ENCODE measurements around the gene MED13. TPM values are rescaled to one million over a fixed set of nuclear protein-coding genes. Genes with fewer than 3 reads are reported as not detected.
A peak's percentile ranks its signal among the peaks of the same experiment; 100 is the strongest.

Gene MED13
- total and polyA plus RNA-seq, 9 of the 15 experiments (the other 6 are each of a cell fraction or from before 2014, with no cell fraction given): 5.4 to 48.4 (median 28.2) TPM

DNA sequence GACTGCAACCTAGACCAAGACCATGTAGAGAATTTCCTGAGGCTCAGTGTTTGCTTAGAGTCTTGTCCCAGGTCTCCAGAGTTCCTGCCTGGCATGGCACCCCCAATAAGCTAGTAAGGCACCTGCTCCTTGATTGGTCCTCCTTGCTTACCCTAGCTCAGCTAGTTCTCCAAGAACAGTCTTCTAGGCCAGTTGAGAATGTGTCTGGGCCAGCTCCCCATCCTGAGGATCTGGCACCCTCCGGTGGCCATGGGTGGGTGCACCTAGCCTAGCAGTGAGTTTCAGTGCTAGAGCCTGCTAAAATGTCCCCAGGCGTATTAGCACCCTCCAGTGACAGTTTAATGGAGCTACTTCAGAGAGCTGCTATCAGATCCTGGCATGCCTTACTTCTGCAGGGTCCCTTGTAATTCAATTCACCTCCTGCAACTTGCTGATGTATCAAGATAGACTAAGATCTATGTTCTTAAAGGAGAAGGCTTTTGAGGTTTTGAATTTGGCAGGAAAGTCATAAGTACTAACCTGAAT lies 44.4 kb upstream of the MED13 start (continued):
- TF ChIP-seq, protein P1, sequence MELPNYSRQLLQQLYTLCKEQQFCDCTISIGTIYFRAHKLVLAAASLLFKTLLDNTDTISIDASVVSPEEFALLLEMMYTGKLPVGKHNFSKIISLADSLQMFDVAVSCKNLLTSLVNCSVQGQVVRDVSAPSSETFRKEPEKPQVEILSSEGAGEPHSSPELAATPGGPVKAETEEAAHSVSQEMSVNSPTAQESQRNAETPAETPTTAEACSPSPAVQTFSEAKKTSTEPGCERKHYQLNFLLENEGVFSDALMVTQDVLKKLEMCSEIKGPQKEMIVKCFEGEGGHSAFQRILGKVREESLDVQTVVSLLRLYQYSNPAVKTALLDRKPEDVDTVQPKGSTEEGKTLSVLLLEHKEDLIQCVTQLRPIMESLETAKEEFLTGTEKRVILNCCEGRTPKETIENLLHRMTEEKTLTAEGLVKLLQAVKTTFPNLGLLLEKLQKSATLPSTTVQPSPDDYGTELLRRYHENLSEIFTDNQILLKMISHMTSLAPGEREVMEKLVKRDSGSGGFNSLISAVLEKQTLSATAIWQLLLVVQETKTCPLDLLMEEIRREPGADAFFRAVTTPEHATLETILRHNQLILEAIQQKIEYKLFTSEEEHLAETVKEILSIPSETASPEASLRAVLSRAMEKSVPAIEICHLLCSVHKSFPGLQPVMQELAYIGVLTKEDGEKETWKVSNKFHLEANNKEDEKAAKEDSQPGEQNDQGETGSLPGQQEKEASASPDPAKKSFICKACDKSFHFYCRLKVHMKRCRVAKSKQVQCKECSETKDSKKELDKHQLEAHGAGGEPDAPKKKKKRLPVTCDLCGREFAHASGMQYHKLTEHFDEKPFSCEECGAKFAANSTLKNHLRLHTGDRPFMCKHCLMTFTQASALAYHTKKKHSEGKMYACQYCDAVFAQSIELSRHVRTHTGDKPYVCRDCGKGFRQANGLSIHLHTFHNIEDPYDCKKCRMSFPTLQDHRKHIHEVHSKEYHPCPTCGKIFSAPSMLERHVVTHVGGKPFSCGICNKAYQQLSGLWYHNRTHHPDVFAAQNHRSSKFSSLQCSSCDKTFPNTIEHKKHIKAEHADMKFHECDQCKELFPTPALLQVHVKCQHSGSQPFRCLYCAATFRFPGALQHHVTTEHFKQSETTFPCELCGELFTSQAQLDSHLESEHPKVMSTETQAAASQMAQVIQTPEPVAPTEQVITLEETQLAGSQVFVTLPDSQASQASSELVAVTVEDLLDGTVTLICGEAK (IDR thresholded peaks at IDR 0.05): no peak
- TF ChIP-seq, protein P1 (CRISPR knock-in tag; IDR thresholded peaks at IDR 0.05): no peak
- no peak for TF ChIP-seq RFX5 (IDR thresholded peaks at IDR 0.05; ENCODE audit: low read depth, low read length)
- peak; percentile 50; the same call in 1 of the 2 replicates for TF ChIP-seq MTA3 (IDR thresholded peaks at IDR 0.05; ENCODE audit: borderline replicate concordance)
- TF ChIP-seq KLF16 (IDR thresholded peaks at IDR 0.05): peak; percentile 74
- no peak for TF ChIP-seq NFE2L1 (tag; IDR thresholded peaks at IDR 0.05; ENCODE audit: borderline replicate concordance, low read depth)
- TF ChIP-seq, protein P2, sequence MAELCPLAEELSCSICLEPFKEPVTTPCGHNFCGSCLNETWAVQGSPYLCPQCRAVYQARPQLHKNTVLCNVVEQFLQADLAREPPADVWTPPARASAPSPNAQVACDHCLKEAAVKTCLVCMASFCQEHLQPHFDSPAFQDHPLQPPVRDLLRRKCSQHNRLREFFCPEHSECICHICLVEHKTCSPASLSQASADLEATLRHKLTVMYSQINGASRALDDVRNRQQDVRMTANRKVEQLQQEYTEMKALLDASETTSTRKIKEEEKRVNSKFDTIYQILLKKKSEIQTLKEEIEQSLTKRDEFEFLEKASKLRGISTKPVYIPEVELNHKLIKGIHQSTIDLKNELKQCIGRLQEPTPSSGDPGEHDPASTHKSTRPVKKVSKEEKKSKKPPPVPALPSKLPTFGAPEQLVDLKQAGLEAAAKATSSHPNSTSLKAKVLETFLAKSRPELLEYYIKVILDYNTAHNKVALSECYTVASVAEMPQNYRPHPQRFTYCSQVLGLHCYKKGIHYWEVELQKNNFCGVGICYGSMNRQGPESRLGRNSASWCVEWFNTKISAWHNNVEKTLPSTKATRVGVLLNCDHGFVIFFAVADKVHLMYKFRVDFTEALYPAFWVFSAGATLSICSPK (IDR thresholded peaks at IDR 0.05; ENCODE audit: borderline replicate concordance): no peak
- no peak for TF ChIP-seq SMARCA5 (IDR thresholded peaks at IDR 0.05)
- TF ChIP-seq, protein P3, sequence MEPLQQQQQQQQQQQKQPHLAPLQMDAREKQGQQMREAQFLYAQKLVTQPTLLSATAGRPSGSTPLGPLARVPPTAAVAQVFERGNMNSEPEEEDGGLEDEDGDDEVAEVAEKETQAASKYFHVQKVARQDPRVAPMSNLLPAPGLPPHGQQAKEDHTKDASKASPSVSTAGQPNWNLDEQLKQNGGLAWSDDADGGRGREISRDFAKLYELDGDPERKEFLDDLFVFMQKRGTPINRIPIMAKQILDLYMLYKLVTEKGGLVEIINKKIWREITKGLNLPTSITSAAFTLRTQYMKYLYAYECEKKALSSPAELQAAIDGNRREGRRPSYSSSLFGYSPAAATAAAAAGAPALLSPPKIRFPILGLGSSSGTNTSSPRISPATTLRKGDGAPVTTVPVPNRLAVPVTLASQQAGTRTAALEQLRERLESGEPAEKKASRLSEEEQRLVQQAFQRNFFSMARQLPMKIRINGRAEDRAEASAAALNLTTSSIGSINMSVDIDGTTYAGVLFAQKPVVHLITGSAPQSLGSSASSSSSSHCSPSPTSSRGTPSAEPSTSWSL (CRISPR knock-in tag; IDR thresholded peaks at IDR 0.05; ENCODE audit: borderline replicate concordance): no peak
- TF ChIP-seq STAG1 (CRISPR knock-in tag; IDR thresholded peaks at IDR 0.05; ENCODE audit: borderline replicate concordance): peak; percentile 61; the same call in 1 of the 2 replicates
- TF ChIP-seq, protein P4, sequence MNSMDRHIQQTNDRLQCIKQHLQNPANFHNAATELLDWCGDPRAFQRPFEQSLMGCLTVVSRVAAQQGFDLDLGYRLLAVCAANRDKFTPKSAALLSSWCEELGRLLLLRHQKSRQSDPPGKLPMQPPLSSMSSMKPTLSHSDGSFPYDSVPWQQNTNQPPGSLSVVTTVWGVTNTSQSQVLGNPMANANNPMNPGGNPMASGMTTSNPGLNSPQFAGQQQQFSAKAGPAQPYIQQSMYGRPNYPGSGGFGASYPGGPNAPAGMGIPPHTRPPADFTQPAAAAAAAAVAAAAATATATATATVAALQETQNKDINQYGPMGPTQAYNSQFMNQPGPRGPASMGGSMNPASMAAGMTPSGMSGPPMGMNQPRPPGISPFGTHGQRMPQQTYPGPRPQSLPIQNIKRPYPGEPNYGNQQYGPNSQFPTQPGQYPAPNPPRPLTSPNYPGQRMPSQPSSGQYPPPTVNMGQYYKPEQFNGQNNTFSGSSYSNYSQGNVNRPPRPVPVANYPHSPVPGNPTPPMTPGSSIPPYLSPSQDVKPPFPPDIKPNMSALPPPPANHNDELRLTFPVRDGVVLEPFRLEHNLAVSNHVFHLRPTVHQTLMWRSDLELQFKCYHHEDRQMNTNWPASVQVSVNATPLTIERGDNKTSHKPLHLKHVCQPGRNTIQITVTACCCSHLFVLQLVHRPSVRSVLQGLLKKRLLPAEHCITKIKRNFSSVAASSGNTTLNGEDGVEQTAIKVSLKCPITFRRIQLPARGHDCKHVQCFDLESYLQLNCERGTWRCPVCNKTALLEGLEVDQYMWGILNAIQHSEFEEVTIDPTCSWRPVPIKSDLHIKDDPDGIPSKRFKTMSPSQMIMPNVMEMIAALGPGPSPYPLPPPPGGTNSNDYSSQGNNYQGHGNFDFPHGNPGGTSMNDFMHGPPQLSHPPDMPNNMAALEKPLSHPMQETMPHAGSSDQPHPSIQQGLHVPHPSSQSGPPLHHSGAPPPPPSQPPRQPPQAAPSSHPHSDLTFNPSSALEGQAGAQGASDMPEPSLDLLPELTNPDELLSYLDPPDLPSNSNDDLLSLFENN (IDR thresholded peaks at IDR 0.05; ENCODE audit: low read depth in 2 of 2, low read length in 2 of 2): no peak
